Measurements from ENCODE around the gene ZNF629.

ZNF629 gene

DNA sequence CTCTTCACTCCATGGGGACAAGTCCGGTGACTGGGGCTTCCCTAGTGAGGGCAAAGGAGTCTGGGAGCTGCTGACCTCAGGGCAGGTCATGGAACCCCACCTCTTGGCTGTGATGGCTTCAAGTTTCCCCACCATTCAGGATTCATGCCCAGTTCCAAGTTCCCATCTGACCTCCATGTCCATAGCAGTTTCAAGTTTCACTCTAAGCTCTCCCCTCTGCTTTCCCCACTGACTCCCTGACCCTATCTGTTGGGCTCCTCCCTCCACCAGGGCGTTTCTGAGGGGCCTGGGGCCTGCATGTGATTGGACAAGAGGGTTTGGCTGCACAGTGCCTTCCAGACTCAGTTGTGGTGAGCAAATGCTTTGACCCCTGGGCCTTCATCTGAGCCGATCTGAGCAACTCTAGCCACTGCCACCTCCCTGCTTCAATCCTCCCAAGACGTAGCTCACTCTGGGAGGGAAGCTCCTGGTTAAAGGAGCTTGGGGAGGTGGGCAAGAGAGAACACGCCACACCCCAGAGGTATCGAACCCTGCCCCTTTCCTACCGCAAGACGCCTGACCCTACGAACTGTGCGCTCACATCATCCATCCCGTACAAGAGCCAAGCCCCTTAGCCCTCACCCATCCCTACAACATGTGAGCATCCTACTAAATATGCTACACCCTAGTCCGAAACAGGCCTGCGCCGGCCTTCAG lies 8.3 kb downstream of the ZNF629 start:
- DNase-seq (ENCODE audit: low read depth) = no peak
- H3K4me3 ChIP-seq (ENCODE audit: low read length) = no peak overlapping the region
- TF ChIP-seq, protein P1, sequence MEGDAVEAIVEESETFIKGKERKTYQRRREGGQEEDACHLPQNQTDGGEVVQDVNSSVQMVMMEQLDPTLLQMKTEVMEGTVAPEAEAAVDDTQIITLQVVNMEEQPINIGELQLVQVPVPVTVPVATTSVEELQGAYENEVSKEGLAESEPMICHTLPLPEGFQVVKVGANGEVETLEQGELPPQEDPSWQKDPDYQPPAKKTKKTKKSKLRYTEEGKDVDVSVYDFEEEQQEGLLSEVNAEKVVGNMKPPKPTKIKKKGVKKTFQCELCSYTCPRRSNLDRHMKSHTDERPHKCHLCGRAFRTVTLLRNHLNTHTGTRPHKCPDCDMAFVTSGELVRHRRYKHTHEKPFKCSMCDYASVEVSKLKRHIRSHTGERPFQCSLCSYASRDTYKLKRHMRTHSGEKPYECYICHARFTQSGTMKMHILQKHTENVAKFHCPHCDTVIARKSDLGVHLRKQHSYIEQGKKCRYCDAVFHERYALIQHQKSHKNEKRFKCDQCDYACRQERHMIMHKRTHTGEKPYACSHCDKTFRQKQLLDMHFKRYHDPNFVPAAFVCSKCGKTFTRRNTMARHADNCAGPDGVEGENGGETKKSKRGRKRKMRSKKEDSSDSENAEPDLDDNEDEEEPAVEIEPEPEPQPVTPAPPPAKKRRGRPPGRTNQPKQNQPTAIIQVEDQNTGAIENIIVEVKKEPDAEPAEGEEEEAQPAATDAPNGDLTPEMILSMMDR (conservative IDR thresholded peaks at IDR 0.05; ENCODE audit: low read length) = no peak

DNA sequence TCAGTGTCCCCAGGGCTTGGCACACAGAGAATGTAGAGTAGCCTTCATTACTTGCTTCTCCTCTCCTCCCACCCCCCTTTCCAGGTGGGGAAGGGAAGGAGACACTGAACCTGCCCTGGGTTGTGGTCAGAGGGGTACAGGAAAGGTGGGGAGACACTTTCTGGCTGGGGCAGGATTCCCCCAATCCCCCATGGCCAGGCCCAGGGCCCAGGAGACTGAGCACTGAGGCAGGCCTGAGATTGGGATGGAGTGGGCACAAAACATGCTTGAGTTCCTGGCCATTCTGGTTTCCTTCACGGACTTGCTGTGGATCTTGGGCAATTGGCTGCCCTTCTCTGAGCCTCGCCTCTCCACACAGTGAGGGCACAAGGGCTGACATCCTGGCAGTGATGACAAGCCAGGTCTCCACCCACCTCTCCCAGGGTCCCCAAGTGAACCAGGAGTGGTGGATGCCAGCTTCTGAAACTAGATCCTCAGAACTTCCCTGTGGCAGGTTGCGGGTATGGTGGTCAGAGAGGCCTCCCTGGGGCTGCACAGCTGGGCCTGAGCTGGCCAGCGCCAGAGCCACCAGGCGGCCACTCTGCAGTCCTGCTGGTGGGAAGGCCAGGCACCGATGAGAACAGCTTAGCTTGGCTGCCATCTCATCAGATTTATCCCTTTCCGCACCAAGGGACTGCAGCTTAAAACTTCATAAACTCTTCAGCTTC lies 9.3 kb downstream of the ZNF629 start:
- H3K4me3 ChIP-seq (ENCODE audit: low read length) = no peak overlapping the region
- no peak for DNase-seq (ENCODE audit: low read depth)
- TF ChIP-seq, protein P1 (conservative IDR thresholded peaks at IDR 0.05; ENCODE audit: low read length) = no peak

DNA sequence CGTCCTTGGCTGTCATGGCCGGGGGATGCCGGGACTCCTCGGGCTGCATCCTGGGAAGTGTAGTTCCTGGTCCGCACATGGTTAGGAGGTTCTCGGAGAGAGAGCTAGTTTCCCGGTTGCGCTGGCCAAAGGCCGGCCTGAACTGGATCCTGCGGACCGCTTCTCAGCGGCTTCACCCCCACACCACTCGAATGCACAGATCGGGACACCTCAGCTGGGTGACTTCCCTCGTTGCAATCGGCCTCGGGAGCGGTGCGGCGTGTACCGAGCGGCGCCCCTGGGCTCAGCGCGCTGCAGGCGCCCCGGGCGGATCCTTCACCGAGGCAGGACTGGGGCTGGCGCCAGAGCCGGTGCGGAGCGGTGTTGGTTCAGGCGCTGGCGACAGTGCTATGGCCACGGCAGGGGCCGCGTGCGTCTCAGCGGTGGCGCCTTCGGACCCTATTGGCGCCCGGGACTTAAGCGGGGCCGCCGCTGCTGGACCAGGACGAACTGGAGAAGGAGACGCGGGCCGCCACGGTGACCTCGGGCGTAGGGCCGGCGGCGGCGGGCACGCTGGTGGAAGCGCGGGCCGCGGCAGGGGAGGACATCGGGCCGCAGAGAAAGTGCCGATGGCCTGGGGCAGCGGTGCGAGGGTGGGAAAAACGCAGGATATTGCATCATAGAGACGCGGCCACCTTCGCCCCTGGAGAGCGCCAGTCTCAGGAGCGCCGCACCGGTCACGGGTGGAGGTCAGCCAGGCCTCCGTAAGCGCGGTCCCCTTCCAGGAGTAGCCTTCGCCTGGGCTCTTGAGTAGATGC lies 11.4 kb downstream of the ZNF629 start:
- DNase-seq (ENCODE audit: low read depth) = peak; percentile 77
- TF ChIP-seq, protein P1 (conservative IDR thresholded peaks at IDR 0.05; ENCODE audit: low read length) = no peak
- H3K4me3 ChIP-seq (ENCODE audit: low read length) = peak overlapping the region; percentile 80

DNA sequence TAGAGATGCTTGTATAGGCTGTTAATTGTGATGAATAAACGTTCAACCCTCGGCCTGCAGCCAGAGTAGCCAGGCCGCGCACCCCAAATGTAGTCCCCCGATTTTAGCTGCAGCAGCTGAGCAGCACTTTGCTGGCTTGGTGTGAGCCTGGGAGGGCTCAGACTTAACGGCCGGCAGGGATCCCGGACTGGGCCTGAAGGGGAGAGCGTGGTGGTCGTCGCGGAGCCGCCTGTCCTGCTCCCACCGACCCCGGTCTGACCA lies 11.9 kb downstream of the ZNF629 start:
- no peak for DNase-seq (ENCODE audit: low read depth)
- TF ChIP-seq, protein P1 (conservative IDR thresholded peaks at IDR 0.05; ENCODE audit: low read length) = no peak
- peak overlapping the region; percentile 80 for H3K4me3 ChIP-seq (ENCODE audit: low read length)

DNA sequence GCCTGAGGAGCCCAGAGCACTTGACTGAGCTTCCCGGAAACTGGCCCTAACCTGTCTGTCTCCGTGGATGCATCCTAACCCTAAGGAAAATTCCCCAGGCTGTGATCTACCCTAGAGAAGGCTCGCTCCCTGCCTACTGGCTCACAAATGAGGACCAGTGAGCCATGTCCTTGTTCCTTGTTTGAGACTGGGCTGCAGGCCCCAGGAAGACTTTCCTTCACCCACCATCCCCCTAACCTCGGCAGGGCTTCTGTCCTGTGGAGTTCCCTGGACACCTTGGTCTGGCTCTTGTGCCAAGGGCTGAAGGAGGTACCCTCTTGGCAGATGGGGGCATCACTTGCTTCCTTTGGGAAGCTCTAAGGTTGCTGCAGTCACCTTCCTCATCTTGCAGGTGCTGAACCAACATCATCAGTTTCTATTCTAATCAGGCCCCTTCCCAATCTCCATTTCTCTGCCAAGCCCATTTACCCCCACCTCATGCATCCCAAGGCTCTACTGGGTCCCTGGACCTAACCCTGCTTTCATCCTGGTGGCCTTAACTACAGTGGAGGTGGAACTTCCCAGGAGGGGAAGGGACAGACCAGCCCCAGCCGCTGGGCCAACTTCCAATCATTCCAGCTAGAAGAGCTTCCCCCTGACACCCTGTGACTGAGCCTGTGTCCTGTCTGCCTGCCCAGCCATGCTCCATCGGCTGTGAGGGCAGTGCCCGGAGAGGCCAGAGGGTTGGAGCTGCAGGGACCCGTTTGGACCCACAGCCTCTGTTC lies 12.5 kb downstream of the ZNF629 start:
- DNase-seq (ENCODE audit: low read depth) = no peak
- H3K4me3 ChIP-seq (ENCODE audit: low read length) = peak overlapping the region; percentile 80
- TF ChIP-seq, protein P1 (conservative IDR thresholded peaks at IDR 0.05; ENCODE audit: low read length) = no peak

DNA sequence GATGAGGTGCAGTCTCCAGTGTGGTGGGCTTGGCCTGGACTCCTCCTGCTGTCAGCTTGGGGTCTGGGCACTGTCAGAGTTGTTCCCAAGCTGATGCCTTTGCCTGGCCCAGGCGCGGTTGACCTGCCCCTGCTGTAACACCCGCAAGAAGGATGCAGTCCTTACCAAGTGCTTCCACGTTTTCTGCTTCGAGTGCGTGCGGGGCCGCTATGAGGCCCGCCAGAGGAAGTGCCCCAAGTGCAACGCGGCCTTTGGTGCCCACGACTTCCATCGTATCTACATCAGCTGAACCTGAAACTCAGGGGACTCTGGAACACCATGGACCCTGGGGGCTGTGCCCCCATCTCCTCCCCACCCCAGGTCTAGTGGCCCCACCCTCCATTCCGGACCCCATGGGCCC lies 13.2 kb downstream of the ZNF629 start:
- DNase-seq (ENCODE audit: low read depth) = no peak
- H3K4me3 ChIP-seq (ENCODE audit: low read length) = no peak overlapping the region
- TF ChIP-seq, protein P1 (conservative IDR thresholded peaks at IDR 0.05; ENCODE audit: low read length) = no peak
